GM23338 (cell line): Measurements from ENCODE around the gene SLBP.

Source experiments
- CREB1 ChIP-seq: fragments of 250-450 bp; sonication (Bioruptor Pico); IDR thresholded peaks from 2 replicates; pipeline ENCODE4 v1.5.0; 2020; ENCODE audit warnings: low read depth, mild to moderate bottlenecking, moderate library complexity
- EZH2 ChIP-seq: fragments of 200-600 bp; sonication (generic); IDR thresholded peaks from one replicate; pipeline ENCODE4 v1.8.0; 2017; ENCODE audit warnings: antibody characterized with exemption, mild to moderate bottlenecking, low read depth; ENCODE audit not compliant: unreplicated experiment
- EZH2phosphoT487 ChIP-seq: fragments of 200-600 bp; sonication (generic); IDR thresholded peaks from one replicate; pipeline ENCODE4 v1.8.1; 2018; ENCODE audit warnings: antibody characterized with exemption; ENCODE audit not compliant: unreplicated experiment
- JUNB ChIP-seq: IDR thresholded peaks from one replicate; pipeline ENCODE4 v1.6.1; 2016; ENCODE audit warnings: antibody characterized with exemption; ENCODE audit not compliant: unreplicated experiment
- POLR2AphosphoS5 ChIP-seq: IDR thresholded peaks from 2 replicates; pipeline ENCODE4 v1.6.1; 2016; ENCODE audit warnings: antibody characterized with exemption, low read depth
- STAT1 ChIP-seq: IDR thresholded peaks from one replicate; pipeline ENCODE4 v1.6.1; 2016; ENCODE audit warnings: antibody characterized with exemption; ENCODE audit not compliant: unreplicated experiment
- ZNF114 ChIP-seq: fragments of 250-450 bp; sonication (Bioruptor Pico); IDR thresholded peaks from 2 replicates; pipeline ENCODE4 v1.5.0; 2020; ENCODE audit warnings: mild to moderate bottlenecking, moderate library complexity
- TF ChIP-seq, protein P1 (sequence below), 2 experiments: fragments of 200-600 bp in 1 of 2; sonication (generic) in 1 of 2; conservative IDR thresholded peaks; 2 replicates each; pipeline versions ENCODE4 v1.5.1 to v1.6.1; 2016 to 2017; ENCODE audit warnings: antibody characterized with exemption in 2 of 2, low read depth in 2 of 2, mild to moderate bottlenecking in 2 of 2, moderate library complexity in 1 of 2
- TF ChIP-seq, protein P2 (sequence below): IDR thresholded peaks from one replicate; pipeline ENCODE4 v1.6.1; 2018; ENCODE audit warnings: antibody characterized with exemption; ENCODE audit not compliant: unreplicated experiment
- TF ChIP-seq, protein P3 (sequence below): IDR thresholded peaks from 2 replicates; pipeline ENCODE4 v1.6.1; 2016; ENCODE audit warnings: antibody characterized with exemption
- TF ChIP-seq, protein P4 (sequence below): fragments of 250-450 bp; sonication (Bioruptor Pico); IDR thresholded peaks from 2 replicates; pipeline ENCODE4 v1.5.0; 2020; ENCODE audit warnings: mild to moderate bottlenecking, moderate library complexity

DNA sequence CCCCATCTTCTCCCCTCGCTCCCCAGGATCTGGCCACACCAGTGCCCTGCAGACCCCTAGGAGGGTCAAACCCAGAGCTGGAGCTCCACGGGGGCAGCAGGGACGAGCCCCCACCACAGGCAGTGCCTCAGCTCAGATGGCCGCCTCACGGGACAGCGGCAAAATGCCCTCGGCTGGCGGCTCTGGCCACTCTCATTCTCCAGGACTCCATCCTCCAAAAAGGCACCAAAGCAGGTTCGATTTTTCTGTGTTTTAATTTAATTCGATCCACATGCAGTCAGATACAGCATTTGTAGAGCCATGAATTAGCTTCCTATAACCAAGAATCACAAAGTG is 36.3 kb downstream of the SLBP start:
- TF ChIP-seq, protein P1, sequence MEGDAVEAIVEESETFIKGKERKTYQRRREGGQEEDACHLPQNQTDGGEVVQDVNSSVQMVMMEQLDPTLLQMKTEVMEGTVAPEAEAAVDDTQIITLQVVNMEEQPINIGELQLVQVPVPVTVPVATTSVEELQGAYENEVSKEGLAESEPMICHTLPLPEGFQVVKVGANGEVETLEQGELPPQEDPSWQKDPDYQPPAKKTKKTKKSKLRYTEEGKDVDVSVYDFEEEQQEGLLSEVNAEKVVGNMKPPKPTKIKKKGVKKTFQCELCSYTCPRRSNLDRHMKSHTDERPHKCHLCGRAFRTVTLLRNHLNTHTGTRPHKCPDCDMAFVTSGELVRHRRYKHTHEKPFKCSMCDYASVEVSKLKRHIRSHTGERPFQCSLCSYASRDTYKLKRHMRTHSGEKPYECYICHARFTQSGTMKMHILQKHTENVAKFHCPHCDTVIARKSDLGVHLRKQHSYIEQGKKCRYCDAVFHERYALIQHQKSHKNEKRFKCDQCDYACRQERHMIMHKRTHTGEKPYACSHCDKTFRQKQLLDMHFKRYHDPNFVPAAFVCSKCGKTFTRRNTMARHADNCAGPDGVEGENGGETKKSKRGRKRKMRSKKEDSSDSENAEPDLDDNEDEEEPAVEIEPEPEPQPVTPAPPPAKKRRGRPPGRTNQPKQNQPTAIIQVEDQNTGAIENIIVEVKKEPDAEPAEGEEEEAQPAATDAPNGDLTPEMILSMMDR (conservative IDR thresholded peaks at IDR 0.05; ENCODE audit: low read depth in 2 of 2), result no peak
- TF ChIP-seq POLR2AphosphoS5, result no peak
- no peak for TF ChIP-seq EZH2phosphoT487
- no peak for TF ChIP-seq CREB1 (CRISPR knock-in tag)
- no peak for TF ChIP-seq EZH2
- TF ChIP-seq STAT1, result no peak
- TF ChIP-seq JUNB, result no peak
- TF ChIP-seq, protein P2, sequence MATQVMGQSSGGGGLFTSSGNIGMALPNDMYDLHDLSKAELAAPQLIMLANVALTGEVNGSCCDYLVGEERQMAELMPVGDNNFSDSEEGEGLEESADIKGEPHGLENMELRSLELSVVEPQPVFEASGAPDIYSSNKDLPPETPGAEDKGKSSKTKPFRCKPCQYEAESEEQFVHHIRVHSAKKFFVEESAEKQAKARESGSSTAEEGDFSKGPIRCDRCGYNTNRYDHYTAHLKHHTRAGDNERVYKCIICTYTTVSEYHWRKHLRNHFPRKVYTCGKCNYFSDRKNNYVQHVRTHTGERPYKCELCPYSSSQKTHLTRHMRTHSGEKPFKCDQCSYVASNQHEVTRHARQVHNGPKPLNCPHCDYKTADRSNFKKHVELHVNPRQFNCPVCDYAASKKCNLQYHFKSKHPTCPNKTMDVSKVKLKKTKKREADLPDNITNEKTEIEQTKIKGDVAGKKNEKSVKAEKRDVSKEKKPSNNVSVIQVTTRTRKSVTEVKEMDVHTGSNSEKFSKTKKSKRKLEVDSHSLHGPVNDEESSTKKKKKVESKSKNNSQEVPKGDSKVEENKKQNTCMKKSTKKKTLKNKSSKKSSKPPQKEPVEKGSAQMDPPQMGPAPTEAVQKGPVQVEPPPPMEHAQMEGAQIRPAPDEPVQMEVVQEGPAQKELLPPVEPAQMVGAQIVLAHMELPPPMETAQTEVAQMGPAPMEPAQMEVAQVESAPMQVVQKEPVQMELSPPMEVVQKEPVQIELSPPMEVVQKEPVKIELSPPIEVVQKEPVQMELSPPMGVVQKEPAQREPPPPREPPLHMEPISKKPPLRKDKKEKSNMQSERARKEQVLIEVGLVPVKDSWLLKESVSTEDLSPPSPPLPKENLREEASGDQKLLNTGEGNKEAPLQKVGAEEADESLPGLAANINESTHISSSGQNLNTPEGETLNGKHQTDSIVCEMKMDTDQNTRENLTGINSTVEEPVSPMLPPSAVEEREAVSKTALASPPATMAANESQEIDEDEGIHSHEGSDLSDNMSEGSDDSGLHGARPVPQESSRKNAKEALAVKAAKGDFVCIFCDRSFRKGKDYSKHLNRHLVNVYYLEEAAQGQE, result no peak
- TF ChIP-seq, protein P3, sequence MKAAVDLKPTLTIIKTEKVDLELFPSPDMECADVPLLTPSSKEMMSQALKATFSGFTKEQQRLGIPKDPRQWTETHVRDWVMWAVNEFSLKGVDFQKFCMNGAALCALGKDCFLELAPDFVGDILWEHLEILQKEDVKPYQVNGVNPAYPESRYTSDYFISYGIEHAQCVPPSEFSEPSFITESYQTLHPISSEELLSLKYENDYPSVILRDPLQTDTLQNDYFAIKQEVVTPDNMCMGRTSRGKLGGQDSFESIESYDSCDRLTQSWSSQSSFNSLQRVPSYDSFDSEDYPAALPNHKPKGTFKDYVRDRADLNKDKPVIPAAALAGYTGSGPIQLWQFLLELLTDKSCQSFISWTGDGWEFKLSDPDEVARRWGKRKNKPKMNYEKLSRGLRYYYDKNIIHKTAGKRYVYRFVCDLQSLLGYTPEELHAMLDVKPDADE, result no peak
- TF ChIP-seq ZNF114 (CRISPR knock-in tag), result no peak
- TF ChIP-seq, protein P4, sequence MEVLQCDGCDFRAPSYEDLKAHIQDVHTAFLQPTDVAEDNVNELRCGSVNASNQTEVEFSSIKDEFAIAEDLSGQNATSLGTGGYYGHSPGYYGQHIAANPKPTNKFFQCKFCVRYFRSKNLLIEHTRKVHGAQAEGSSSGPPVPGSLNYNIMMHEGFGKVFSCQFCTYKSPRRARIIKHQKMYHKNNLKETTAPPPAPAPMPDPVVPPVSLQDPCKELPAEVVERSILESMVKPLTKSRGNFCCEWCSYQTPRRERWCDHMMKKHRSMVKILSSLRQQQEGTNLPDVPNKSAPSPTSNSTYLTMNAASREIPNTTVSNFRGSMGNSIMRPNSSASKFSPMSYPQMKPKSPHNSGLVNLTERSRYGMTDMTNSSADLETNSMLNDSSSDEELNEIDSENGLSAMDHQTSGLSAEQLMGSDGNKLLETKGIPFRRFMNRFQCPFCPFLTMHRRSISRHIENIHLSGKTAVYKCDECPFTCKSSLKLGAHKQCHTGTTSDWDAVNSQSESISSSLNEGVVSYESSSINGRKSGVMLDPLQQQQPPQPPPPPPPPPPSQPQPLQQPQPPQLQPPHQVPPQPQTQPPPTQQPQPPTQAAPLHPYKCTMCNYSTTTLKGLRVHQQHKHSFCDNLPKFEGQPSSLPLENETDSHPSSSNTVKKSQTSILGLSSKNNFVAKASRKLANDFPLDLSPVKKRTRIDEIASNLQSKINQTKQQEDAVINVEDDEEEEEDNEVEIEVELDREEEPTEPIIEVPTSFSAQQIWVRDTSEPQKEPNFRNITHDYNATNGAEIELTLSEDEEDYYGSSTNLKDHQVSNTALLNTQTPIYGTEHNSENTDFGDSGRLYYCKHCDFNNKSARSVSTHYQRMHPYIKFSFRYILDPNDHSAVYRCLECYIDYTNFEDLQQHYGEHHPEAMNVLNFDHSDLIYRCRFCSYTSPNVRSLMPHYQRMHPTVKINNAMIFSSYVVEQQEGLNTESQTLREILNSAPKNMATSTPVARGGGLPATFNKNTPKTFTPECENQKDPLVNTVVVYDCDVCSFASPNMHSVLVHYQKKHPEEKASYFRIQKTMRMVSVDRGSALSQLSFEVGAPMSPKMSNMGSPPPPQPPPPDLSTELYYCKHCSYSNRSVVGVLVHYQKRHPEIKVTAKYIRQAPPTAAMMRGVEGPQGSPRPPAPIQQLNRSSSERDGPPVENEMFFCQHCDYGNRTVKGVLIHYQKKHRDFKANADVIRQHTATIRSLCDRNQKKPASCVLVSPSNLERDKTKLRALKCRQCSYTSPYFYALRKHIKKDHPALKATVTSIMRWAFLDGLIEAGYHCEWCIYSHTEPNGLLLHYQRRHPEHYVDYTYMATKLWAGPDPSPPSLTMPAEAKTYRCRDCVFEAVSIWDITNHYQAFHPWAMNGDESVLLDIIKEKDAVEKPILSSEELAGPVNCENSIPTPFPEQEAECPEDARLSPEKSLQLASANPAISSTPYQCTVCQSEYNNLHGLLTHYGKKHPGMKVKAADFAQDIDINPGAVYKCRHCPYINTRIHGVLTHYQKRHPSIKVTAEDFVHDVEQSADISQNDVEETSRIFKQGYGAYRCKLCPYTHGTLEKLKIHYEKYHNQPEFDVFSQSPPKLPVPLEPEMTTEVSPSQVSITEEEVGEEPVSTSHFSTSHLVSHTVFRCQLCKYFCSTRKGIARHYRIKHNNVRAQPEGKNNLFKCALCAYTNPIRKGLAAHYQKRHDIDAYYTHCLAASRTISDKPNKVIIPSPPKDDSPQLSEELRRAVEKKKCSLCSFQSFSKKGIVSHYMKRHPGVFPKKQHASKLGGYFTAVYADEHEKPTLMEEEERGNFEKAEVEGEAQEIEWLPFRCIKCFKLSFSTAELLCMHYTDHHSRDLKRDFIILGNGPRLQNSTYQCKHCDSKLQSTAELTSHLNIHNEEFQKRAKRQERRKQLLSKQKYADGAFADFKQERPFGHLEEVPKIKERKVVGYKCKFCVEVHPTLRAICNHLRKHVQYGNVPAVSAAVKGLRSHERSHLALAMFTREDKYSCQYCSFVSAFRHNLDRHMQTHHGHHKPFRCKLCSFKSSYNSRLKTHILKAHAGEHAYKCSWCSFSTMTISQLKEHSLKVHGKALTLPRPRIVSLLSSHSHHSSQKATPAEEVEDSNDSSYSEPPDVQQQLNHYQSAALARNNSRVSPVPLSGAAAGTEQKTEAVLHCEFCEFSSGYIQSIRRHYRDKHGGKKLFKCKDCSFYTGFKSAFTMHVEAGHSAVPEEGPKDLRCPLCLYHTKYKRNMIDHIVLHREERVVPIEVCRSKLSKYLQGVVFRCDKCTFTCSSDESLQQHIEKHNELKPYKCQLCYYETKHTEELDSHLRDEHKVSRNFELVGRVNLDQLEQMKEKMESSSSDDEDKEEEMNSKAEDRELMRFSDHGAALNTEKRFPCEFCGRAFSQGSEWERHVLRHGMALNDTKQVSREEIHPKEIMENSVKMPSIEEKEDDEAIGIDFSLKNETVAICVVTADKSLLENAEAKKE (CRISPR knock-in tag), result no peak
